Gastroesophageal sphincter (tissue), 3 donors: ENCODE results near the gene MIER2.

Experiments
- POLR2A ChIP-seq, 2 donors: fragments of 450-650 bp; IDR thresholded peaks; one replicate each; pipeline ENCODE4 v1.6.1; 2017; ENCODE audit warnings: antibody characterized with exemption in 2 of 2, mild to moderate bottlenecking in 2 of 2, moderate library complexity in 1 of 2
- TF ChIP-seq, protein P1 (sequence below), 4 experiments: fragments of 200-600 bp in 2 of 4; fragments of 450-650 bp in 2 of 4; sonication (generic) in 1 of 4; IDR thresholded peaks; one replicate each; pipeline ENCODE4 v1.5.1; 2017 to 2019; ENCODE audit warnings: antibody characterized with exemption in 4 of 4, mild to moderate bottlenecking in 2 of 4, moderate library complexity in 2 of 4

DNA sequence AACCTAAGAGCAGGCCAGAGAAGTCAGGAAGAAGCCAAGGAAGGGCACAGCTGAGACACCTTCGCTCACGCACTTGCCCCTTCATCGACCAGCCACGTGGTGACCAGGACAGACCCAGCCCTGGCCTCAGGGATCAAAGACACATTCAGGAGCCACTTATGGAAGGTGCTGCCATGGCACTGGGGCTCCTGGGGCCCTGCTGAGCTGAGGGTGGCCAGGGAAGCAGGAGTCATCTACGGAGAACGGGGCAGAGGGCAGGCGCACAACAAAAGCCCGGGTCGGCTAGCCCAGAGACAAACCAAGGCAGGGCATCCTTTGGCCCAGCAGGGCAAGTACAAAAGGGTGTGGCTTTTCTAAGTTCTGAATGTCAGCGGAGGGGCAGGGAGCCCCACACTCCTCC lies 55.7 kb downstream of the MIER2 start:
- TF ChIP-seq POLR2A (IDR thresholded peaks at IDR 0.05): no peak
- TF ChIP-seq, protein P1, sequence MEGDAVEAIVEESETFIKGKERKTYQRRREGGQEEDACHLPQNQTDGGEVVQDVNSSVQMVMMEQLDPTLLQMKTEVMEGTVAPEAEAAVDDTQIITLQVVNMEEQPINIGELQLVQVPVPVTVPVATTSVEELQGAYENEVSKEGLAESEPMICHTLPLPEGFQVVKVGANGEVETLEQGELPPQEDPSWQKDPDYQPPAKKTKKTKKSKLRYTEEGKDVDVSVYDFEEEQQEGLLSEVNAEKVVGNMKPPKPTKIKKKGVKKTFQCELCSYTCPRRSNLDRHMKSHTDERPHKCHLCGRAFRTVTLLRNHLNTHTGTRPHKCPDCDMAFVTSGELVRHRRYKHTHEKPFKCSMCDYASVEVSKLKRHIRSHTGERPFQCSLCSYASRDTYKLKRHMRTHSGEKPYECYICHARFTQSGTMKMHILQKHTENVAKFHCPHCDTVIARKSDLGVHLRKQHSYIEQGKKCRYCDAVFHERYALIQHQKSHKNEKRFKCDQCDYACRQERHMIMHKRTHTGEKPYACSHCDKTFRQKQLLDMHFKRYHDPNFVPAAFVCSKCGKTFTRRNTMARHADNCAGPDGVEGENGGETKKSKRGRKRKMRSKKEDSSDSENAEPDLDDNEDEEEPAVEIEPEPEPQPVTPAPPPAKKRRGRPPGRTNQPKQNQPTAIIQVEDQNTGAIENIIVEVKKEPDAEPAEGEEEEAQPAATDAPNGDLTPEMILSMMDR (IDR thresholded peaks at IDR 0.05): no peak
